ENCODE data around the gene IDS.
A peak's percentile ranks its signal among the peaks of the same experiment; 100 is the strongest.
"Not testable (repeated sequence)": the region's sequence is repeated elsewhere in the genome, so short reads cannot be mapped to it uniquely, and the experiment has no call there.

The IDS gene

GRCh38 chrX:149504915-149505651, at the start of gene IDS:
TSS of gene IDS (minus strand) at chrX:149505306. CDS start at chrX:149505137, 169 bp downstream.
- DNase-seq (ENCODE audit: low read depth) = peak; percentile 51

DNA sequence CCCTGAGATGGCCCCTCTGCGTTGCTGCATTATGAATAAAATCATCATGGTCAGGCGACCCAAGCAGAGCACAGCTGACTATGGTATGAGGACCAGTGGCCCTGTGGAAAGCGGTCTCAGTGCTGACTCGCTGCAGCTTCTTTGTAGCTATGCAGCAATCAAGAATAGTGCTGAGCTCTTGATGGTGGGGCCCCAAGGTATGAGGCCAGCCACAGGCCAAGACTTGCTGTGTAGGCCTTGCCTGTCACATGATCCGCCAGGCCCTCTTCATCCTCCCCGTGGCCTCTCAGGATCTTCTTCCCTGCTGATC, 46.8 kb upstream of the IDS start:
- not testable (repeated sequence) for DNase-seq (ENCODE audit: low read depth)

DNA sequence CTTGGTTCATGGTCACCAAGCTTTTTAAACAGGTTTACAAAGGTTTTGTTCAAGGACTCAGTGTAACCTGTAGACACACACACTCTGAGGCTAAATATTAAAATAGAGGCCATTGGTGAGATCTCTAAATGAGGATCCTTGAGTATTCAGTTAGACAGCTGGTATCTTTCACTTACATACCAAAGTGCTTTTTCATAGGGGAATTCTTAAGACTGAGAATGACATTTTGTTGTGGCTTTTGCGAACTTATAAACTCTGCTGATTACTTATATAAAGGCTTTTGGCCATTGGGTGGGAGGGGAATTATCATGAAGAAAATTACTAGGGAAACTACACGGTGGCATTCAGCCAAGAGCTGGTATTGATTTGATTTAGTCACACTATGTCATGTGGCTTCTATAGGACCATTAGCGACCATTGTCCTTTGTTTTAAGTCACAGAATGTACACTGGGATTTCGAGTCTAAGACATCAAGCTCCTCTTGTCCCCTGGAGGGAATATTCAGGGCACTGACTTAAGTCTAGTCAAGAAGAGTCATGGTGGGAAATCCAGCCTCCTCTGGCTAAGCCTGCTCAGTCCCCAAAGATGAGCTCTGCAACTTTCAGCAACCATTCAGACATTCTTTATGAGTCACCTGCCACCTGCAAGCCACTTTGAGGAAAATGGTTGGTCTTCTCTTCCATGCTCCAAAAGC, 46.3 kb upstream of the IDS start:
- DNase-seq (ENCODE audit: low read depth) = not testable (repeated sequence)

GRCh38 chrX:149550454-149550853, 45.3 kb upstream of the IDS start:
- not testable (repeated sequence) for DNase-seq (ENCODE audit: low read depth)

DNA sequence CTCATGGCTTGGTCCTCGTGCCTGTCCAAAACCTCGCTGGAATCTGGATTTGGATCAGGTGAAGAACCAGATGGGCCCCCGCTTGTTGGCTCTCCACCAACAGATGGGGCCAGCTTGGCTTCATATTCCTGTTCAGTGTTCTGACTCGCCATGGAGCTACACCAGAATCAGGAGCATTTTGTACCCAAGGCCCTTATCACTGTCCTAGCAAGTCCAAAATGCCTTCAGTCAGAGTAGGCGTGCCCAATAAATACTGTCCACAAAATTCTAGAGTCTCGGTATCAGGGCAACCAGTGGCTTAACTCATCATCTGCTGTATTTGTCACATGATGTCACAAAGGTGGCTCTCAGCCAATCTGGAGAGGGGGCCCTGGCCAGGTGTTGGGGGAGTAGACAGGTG, 44.6 kb upstream of the IDS start, which contains the start of gene HSFX3:
TSS of gene HSFX3 (minus strand) at position 224 of the 400 bp plus-strand sequence. CDS start at position 152, 72 bp downstream.
- not testable (repeated sequence) for DNase-seq (ENCODE audit: low read depth)

DNA sequence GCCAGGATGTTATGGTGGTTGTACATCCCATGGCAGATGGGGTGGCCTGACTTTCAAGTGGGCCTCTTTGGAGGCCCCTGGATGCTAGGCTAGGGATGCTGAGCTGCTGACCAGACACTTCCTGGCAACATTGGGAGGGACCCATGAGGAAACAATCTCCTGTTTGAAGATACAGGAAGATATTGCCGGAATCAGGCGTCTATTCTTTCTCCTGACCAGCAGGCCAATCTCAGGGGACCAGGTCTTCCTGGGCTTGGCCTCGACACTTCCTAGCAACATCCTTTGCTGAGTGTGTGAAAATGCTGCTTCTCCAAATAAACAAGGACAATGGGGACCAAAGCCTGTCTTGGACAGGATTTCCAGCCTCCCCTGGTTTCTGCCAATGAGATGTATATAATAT, 42.7 kb upstream of the IDS start:
- not testable (repeated sequence) for DNase-seq (ENCODE audit: low read depth)

DNA sequence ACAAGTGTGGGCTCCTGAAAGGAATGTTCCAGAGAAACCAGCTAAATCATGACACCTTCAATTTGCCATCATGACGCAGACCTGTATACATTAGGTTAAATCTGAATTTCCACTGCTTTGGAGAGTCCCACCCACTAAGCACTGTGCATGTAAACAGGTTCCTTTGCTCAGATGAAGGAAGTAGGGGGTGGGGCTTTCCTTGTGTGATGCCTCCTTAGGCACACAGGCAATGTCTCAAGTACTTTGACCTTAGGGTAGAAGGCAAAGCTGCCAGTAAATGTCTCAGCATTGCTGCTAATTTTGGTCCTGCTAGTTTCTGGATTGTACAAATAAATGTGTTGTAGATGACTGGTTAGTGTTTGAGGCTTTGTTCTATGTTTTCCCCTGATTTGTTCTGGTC, 41.9 kb upstream of the IDS start:
- DNase-seq (ENCODE audit: low read depth) = not testable (repeated sequence)

DNA sequence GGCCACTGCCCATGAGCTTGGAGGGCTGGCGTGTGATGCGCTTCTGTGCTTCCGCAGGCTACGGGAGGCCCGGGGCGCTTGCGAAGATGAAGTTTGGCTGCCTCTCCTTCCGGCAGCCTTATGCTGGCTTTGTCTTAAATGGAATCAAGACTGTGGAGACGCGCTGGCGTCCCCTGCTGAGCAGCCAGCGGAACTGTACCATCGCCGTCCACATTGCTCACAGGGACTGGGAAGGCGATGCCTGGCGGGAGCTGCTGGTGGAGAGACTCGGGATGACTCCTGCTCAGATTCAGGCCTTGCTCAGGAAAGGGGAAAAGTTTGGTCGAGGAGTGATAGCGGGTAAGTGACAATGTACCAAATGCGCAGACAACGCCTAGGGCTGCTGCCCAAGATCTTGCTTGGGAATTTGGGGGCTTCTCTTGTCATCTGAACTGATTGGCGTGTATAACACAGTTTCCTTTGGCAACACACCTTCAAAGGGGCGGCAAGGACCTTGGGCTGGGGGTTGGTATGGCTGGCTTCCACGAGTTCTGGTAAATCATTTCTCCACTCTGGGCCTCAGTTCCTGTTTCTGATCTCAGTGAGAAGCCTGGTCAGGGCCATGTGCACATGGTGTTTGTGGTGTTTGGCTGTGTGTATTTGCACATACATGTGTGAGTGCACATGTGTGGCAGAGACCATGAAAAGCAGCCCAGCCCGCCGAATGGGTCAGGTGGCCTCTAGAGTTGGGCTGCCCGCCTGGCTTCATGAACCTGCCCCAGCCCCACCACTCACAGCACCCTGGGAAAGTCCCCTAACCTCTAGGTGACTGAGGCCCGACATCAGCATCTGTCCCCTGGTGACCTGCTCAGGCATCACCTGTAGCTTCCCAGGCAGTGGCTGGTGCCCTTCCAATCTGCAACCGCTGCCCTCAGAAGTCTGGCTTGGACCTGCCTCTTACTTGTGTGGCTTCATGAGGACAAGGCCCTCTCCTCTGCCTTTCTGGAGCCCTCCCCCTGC, 40.7 kb upstream of the IDS start:
- not testable (repeated sequence) for DNase-seq (ENCODE audit: low read depth)

DNA sequence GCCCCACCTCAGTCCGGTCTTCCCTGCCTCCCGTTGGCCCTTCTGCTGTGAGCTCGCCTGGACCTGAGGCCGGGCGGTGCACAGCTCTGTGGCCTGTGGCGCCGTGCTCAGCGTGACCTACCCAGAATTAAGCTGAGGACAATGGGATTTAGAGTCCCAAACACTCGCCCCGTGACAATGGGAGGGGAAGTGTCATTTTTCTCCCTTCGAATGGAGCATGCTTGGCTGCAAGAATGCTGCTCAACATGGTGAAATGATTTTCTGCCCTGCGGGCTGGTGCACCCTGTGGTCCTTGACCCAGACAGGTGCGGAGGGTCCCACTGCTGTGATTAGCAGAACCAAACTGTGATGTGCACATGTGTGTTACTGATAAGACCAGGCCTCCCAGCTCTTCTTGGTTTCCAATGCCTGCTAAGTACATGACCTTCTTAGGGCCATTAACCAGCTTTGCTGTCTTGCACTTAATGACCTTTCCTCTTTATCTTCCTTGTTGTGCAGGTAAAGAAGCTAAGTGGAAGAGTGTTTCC, 36.5 kb upstream of the IDS start:
- no peak for DNase-seq (ENCODE audit: low read depth)

GRCh38 chrX:149540621-149541520, 35.8 kb upstream of the IDS start, which contains the start of gene EOLA1:
TSS of gene EOLA1 (plus strand) at chrX:149541012. CDS start at chrX:149545631, 4,619 bp downstream.
- peak; percentile 83 for DNase-seq (ENCODE audit: low read depth)

- peak; percentile 29 for DNase-seq (ENCODE audit: low read depth)
Measured at GRCh38 chrX:149540131-149540620, 35.1 kb upstream of the IDS start.

DNA sequence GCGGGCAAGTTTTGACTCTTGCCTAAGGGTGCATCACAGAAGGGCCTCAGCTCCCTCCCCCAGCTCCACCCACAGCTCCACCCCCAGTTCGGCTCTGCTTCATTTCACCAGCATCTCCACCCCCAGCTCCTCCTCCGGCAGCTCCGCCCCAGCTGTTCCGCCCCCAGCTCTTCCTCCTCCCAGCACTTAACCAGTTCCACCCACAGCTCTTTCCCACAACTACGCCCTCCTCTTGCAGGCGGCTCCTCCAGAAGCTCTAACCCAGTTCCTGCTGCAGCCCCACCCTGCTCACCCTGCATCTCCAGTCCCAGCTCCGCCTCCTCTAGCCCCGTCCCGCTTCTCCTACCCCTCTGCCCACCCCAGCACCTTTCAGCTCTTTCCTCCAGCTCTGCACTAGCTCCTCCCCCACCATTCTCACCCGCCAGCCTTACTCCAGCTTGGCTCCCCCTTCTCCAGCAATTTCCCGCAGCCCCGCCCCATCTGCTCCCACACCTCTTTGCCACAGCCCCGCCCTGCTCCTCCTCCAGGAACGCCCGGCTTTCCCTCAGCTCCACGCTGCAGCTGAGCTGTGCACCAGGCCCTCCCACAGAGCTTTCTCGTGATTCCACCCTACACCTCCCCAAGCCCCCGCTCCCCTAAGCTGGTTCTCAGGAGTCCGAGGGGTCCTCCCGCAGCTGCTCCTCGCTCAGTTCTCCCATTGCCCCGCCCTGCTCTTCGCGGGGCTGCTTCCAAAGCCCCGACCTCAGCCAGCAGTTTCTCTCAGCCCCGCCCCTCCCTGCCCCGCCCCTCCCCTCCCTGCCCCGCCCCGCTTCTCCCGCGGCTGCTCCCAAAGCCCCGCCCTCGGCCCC, 34.4 kb upstream of the IDS start:
- DNase-seq (ENCODE audit: low read depth) = peak; percentile 51

- not testable (repeated sequence) for DNase-seq (ENCODE audit: low read depth)
Measured at GRCh38 chrX:149537474-149537873, 32.4 kb upstream of the IDS start.

DNA sequence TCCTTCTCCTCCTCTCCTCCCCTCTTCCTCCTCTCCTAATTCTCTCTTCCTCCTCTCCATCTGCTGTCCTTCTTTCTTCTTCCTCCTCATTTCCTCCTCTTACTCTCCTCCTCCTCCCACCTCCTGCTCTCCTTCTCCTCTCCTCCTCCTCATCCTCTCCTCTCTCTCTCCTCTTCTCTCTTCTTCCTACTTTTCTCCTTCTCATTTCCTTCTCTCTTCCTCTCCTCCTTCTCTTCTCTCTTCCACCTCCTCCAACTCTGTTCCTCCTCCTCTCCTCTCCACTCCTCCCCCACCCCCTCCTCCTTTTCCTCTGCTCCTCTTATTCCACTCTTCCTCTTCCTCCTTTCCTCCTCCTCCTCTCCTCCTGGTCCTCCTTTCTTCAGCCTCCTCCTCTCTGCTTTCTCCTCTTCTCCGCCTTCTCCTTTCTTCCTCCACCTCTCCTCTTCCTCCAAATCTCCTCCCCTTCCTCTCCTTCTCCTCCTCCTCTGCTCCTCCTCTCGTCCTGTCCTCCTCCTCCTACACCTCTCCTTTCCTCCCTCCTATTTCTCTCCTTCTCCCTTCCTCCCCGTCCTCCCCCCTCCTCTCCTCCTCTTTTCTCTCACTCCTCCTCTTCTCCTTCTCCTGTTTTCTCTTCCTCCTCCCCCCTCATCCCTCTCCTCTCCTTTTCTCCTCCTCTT, 30.0 kb upstream of the IDS start:
- not testable (repeated sequence) for DNase-seq (ENCODE audit: low read depth)

DNA sequence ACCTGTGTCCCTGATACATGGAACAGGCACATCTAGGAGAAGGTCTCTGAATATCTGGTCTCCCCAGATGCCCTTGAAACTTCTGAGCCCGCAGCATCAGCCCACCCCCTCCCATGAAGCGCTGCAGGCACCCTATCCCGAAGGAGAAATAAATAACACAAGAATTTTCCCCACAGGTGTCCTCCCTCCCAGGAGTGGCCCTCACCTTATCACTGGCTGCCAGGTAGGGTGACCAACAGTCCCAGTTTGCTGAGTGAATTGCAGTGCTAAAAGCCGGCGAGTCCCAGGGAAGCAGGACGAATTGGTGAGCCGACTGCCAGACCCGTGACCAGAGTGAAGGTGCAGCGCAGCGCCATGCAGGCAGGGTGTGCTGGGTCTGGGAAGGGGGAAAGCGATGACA, 28.9 kb upstream of the IDS start:
- DNase-seq (ENCODE audit: low read depth) = not testable (repeated sequence)

DNA sequence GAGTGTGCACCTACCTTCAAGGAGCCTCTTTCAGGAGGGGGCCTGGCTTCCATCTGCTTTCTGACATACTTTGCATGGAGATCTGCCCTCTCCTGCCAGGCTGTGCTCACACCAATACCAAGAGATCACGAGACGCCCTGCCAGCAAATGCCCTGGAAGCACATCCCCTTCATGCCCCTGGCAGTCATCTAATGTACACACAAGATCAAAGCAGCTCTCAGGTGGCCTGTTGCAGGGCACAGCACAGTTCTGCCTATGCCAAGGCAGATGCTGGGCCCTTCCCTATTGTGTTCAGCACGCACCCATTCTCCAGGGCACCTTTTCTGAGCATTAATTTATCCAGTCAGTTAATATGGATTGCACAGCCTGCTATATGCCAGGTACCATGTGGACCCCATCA, 27.8 kb upstream of the IDS start:
- not testable (repeated sequence) for DNase-seq (ENCODE audit: low read depth)

GRCh38 chrX:149531599-149531998, 26.5 kb upstream of the IDS start:
- DNase-seq (ENCODE audit: low read depth) = no peak

- DNase-seq (ENCODE audit: low read depth) = no peak
Measured at GRCh38 chrX:149528381-149528780, 23.3 kb upstream of the IDS start.

DNA sequence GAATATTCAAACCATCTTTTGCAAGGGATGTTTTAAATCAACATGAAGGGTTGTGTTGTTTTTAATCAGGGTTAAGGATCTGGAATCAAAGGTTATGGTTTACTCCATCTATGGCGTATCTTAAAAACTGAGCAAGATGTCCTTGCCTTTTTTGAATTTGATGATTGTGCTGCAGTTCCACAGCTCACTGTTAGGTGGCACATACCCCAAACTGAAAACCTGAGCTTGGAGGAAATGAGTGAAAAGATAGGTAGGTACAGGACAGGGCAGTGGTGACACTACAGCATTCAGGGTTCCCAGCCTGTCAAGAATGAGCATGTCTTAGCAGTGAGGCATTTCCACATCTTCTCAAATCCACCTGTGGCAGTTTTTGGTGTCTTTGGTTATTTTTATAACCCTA, 22.6 kb upstream of the IDS start:
- DNase-seq (ENCODE audit: low read depth) = no peak

All from HS-27A (cell line).